A673 (cell line): Measurements from ENCODE around the gene MRGPRD.

Experiments used
- EZH2 ChIP-seq: fragments of 200-600 bp; sonication (generic); IDR thresholded peaks from 2 replicates; pipeline ENCODE4 v1.6.1; 2017; ENCODE audit warnings: borderline replicate concordance, low read depth, mild to moderate bottlenecking, mixed read lengths, antibody characterized with exemption, low read length; ENCODE audit not compliant: poor library complexity, severe bottlenecking
- TF ChIP-seq, protein P1 (sequence below): fragments of 300-800, 200-600 bp; sonication (generic); conservative IDR thresholded peaks from 2 replicates; pipeline ENCODE4 v1.5.1; 2017; ENCODE audit warnings: low read depth, mild to moderate bottlenecking, antibody characterized with exemption, low read length, moderate library complexity, mixed read lengths

- TF ChIP-seq, protein P1, sequence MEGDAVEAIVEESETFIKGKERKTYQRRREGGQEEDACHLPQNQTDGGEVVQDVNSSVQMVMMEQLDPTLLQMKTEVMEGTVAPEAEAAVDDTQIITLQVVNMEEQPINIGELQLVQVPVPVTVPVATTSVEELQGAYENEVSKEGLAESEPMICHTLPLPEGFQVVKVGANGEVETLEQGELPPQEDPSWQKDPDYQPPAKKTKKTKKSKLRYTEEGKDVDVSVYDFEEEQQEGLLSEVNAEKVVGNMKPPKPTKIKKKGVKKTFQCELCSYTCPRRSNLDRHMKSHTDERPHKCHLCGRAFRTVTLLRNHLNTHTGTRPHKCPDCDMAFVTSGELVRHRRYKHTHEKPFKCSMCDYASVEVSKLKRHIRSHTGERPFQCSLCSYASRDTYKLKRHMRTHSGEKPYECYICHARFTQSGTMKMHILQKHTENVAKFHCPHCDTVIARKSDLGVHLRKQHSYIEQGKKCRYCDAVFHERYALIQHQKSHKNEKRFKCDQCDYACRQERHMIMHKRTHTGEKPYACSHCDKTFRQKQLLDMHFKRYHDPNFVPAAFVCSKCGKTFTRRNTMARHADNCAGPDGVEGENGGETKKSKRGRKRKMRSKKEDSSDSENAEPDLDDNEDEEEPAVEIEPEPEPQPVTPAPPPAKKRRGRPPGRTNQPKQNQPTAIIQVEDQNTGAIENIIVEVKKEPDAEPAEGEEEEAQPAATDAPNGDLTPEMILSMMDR: no peak
- TF ChIP-seq EZH2: no peak
Measured at GRCh38 chr11:68966894-68967780, 13.6 kb downstream of the MRGPRD start.
